Measurements from ENCODE around the gene STPG4. TPM values are rescaled to one million over a fixed set of nuclear protein-coding genes. Genes with fewer than 3 reads are reported as not detected.

STPG4 gene
- total and polyA plus RNA-seq, 2 of the 8 experiments (the other 6 are each of a cell fraction or from before 2014, with no cell fraction given) = 0.28 TPM; not detected in 1

GRCh38 chr2:47187069-47187468 lies 32.0 kb upstream of the STPG4 start:
- Histone ChIP-seq H3K27me3 (replicated peaks in 1 of 4; ENCODE audit: control insufficient read depth in 3 of 4, extremely low read depth in 1 of 4, insufficient read depth in 3 of 4, low read length in 3 of 4) (no peaks in the 10 kb centered on the region; a peak in 1 of 7 replicates), H3K9ac (replicated peaks in 1 of 4; ENCODE audit: extremely low read depth in 1 of 4, low read depth in 3 of 4, low read length in 3 of 4) (no peak overlapping the region), H4K91ac (replicated peaks; ENCODE audit: insufficient read length, low read length) (no peak overlapping the region), H3K4me2 (ENCODE audit: insufficient read depth in 1 of 2, low read depth in 2 of 2, low read length in 2 of 2) (no peak overlapping the region), H4K5ac (ENCODE audit: insufficient read length, low read depth, low read length) (no peak overlapping the region), H2AK5ac (ENCODE audit: low read depth, low read length) (no peak overlapping the region), H2BK15ac (ENCODE audit: low read length) (no peak overlapping the region), H3K23me2 (ENCODE audit: low read depth, low read length) (no peaks in the 10 kb centered on the region), H3K23ac (ENCODE audit: insufficient read length) (no peak overlapping the region), H4K20me1 (replicated peaks in 1 of 2; ENCODE audit: control insufficient read depth in 1 of 2, insufficient read depth in 2 of 2, low read length in 2 of 2) (no peaks in the 10 kb centered on the region), H3K4me1 (replicated peaks in 1 of 4; ENCODE audit: control insufficient read depth in 3 of 4, insufficient read depth in 4 of 4, low read length in 3 of 4) (peaks cover 4 to 12% (median 11%) of the 10 kb centered on the region in 4 experiments; a peak in 6 of 7 replicates), H2AFZ (ENCODE audit: low read length) (peak overlapping the region; percentile 76), H3K18ac (ENCODE audit: extremely low read depth, low read length) (no peak overlapping the region), H3K4me3 (ENCODE audit: extremely low read depth in 1 of 4, insufficient read depth in 2 of 4, low read depth in 3 of 4, low read length in 4 of 4) (no peak overlapping the region), H3K79me1 (ENCODE audit: low read depth, low read length) (no peaks in the 10 kb centered on the region), H2BK5ac (ENCODE audit: low read depth, low read length) (no peak overlapping the region), H3K36me3 (ENCODE audit: control insufficient read depth in 2 of 4, insufficient read depth in 4 of 4, low read length in 3 of 4) (no peaks in the 10 kb centered on the region), H2BK120ac (replicated peaks; ENCODE audit: low read depth, low read length) (no peak overlapping the region), H3K4ac (replicated peaks; ENCODE audit: insufficient read length, low read depth, low read length) (no peak overlapping the region), H3K79me2 (ENCODE audit: control insufficient read depth in 1 of 2, insufficient read depth in 2 of 2, low read length in 2 of 2) (no peaks in the 10 kb centered on the region), H3K9me3 (ENCODE audit: insufficient read depth in 2 of 2, low read depth in 1 of 2, low read length in 1 of 2) (no peaks in the 10 kb centered on the region), H4K8ac (ENCODE audit: extremely low read depth, insufficient read depth, low read length) (peak overlapping the region; percentile 39; the same call in 1 of the 2 replicates), H3K27ac (ENCODE audit: low read depth, low read length) (no peak overlapping the region), H3K14ac (ENCODE audit: insufficient read length) (no peak overlapping the region), H3K56ac (replicated peaks; ENCODE audit: insufficient read length, low read depth, low read length) (no peak overlapping the region), H2BK12ac (ENCODE audit: low read depth, low read length) (no peak overlapping the region), H2BK20ac (ENCODE audit: low read length) (no peak overlapping the region)
- POLR2A ChIA-PET (ENCODE audit: partially characterized antibody) = interaction anchor here (0.8 to 2.6 kb wide), 2 partner anchors 17 to 128 kb away, joined by 3 to 7 read pairs; no protein-coding TSS in a partner anchor
- FAIRE-seq (no peak), DNase-seq (ENCODE audit: low read depth in 1 of 2, low spot score in 2 of 2) (no peak)
- WGBS, 2 experiments (ENCODE audit: extremely low coverage in 1 of 2, insufficient coverage in 1 of 2, insufficient read length in 1 of 2, insufficient replicate concordance in 2 of 2, low coverage in 1 of 2, low lambda C conversion rate in 2 of 2, missing lambda C conversion rate in 1 of 2) = 73% methylated on average over 4 of the region's 4 CpGs; no CpG with 5 or more reads in 1 of the 2 experiments
- TF ChIP-seq GTF2F1 (IDR thresholded peaks at IDR 0.05; ENCODE audit: borderline replicate concordance, low read depth, low read length) (no peak), USF2 (IDR thresholded peaks at IDR 0.05; ENCODE audit: low read length) (0 out of 2 replicates have a peak, but pooled peaks have one; percentile 10)
- TF ChIP-seq, protein P1, sequence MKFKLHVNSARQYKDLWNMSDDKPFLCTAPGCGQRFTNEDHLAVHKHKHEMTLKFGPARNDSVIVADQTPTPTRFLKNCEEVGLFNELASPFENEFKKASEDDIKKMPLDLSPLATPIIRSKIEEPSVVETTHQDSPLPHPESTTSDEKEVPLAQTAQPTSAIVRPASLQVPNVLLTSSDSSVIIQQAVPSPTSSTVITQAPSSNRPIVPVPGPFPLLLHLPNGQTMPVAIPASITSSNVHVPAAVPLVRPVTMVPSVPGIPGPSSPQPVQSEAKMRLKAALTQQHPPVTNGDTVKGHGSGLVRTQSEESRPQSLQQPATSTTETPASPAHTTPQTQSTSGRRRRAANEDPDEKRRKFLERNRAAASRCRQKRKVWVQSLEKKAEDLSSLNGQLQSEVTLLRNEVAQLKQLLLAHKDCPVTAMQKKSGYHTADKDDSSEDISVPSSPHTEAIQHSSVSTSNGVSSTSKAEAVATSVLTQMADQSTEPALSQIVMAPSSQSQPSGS (IDR thresholded peaks at IDR 0.05; ENCODE audit: low read length) = no peak
- CTCF ChIA-PET (ENCODE audit: partially characterized antibody) = interaction anchor here (0.7 to 1.3 kb wide), 2 partner anchors 32 to 84 kb away, joined by 3 to 4 read pairs; no protein-coding TSS in a partner anchor

All from H1 (cell line).